Activated CD8-positive, alpha-beta memory T cell treated with anti-CD3 and anti-CD28 coated beads, Interleukin-2, amount 50 U/mL, for 1 hour (primary cell): ENCODE measurements around the gene PPP1R18.
A peak's percentile ranks its signal among the peaks of the same experiment; 100 is the strongest.
"Not testable (repeated sequence)": the region's sequence is repeated elsewhere in the genome, so short reads cannot be mapped to it uniquely, and the experiment has no call there.

ENCODE experiments used
- DNase-seq: peaks from one replicate; pipeline ENCODE4 v3.0.0-alpha.2; 2020; ENCODE audit errors: extremely low read depth

Gene PPP1R18

DNA sequence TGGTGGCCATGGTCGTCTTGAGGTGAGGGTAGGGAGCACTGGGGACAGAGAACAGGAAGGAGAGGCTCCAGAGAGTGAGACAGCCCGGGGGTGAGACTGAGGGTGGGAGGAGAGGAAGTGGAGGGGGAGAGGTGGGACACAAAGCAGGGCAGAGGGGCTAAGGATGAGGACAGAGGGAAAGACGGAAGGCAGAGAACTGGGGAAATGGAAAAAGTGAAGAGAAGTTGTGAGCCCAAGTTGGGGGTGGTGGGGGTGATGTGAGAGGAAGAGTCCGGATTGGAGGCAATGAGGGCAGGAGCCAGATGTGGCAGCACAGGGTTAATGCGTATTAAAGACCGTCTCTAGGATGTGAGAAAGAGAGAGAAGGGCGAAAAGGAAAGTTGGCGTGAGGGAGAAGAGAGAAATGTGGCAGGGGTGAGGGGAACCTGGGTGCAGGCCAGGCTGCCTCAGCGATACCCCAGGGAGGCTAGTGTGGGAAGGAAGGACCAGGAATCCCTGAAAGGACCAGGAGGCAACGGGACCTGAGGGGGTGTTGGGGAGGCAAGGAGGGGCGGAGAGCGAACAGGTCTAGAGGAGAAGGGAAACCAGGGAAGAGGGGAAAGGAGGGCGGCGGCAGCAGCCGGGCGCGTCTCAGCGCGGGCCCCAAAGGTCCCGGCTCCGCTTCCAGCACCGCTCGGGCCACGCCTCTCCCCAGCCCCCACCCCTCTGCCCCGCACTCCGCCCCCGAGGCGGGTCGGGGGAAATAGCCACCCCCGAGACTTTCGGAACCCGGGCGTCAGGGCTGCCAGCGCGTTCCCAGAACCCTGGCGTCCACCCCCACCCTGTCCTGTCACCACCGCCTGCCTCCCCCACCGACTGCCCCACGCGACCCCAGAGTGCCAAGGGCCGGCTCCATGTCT is at the start of gene PPP1R18:
PPP1R18 (minus strand) TSS at position 637 of the 899 bp plus-strand sequence; CDS start at position 10, 627 bp downstream.
- no peak for DNase-seq

- DNase-seq, result no peak
These were observed 49.3 kb upstream of the PPP1R18 start for GRCh38 chr6:30735668-30736314.

DNA sequence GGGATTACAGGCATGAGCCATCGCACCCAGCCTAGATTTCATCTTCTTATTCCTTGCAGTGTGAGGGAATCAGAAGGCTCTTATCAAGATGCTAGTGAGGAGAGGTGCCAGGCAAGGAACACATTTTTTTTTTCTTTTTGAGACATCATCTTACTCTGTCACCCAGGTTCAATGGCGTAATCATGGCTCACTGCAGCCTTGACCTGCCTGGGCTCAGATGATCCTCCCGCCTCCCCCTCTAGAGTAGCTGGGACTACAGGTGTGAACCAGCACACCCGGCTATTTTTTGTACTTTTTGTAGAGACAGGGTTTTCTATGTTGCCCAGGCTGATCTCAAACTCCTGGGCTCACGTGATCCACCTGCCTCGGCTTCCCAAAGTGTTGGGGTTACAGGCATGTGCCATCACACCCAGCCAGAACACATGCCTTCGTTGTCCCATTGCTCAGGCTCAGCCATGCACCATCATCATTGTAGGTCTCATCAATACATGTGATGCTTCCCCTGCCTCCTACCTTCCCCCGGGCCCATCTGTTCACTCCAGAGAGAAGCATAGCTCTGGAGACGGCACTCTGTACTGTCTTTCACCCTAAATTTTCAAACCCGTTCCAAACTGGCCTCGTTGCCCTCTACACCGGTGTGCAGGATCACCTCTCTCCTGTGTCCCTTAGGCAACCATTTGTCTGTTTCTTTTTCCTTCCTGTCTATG is 45.9 kb upstream of the PPP1R18 start:
- no peak for DNase-seq

DNA sequence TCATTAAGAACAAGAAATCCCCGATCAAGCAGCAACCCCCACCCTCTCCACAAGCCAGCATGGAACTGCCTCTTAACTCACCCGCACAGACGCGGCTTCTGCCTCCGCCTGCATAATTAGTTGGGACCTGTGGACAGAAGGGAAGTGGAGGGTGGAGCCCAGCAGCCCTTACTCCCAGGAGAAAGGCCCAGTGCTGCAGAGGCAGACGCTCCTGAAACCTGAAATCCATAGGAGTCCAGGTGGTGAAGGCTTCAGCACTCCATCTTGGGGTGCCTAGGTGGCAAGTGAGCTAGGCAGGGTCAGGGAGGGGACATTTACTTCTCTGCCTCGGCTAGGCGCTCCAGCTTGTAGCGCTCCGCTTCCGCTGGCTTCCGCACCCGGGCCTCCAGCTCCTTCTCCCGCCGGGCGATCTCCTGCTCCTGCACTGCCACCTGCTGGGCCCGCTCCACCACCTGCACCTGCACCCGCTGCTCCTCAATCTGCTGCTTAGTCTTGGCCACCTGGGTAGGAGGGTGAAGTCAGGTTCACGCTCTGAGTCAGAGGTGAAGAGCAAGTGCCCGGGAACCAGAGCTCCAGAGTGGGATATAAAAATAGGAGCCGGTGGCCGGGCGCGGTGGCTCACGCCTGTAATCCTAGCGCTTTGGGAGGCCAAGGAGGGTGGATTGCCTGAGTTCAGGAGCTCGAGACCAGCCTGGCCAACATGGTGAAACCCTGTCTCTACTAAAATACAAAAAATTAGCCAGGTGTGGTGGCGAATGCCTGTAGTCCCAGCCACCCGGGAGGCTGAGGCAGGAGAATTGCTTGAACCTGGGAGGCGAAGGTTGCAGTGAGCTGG is 44.4 kb upstream of the PPP1R18 start:
- no peak for DNase-seq

DNA sequence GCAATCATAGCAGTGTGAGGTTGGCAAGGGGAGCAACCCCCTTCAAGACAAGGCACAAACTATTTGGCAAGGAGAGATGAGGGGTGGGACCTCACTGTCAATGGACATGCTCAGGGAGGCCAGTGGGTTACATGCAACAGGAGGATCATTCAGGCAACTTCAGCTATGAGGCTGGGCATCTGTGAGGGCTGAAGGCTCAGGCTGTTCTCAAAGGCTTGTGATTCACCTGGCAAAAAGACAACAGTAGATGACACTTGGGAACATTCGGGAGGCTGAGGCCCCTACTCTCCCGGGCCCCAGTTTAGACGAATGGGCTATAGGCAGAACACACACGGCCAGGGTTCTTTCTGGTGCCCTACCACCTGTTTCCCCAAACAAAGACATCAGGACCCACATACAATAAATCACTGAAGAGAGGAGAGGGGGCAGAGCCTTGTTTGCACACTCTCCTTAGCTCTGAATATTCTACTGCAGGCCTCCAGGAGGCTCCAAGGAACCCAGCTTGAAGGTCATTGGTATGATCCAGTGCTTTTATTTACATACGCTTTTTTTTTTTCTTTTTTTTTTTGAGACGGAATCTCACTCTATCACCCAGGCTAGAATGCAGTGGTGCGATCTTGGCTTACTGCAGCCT is 41.6 kb upstream of the PPP1R18 start:
- no peak for DNase-seq

- DNase-seq, result no peak
These were observed 40.3 kb upstream of the PPP1R18 start for GRCh38 chr6:30726506-30727413.

DNA sequence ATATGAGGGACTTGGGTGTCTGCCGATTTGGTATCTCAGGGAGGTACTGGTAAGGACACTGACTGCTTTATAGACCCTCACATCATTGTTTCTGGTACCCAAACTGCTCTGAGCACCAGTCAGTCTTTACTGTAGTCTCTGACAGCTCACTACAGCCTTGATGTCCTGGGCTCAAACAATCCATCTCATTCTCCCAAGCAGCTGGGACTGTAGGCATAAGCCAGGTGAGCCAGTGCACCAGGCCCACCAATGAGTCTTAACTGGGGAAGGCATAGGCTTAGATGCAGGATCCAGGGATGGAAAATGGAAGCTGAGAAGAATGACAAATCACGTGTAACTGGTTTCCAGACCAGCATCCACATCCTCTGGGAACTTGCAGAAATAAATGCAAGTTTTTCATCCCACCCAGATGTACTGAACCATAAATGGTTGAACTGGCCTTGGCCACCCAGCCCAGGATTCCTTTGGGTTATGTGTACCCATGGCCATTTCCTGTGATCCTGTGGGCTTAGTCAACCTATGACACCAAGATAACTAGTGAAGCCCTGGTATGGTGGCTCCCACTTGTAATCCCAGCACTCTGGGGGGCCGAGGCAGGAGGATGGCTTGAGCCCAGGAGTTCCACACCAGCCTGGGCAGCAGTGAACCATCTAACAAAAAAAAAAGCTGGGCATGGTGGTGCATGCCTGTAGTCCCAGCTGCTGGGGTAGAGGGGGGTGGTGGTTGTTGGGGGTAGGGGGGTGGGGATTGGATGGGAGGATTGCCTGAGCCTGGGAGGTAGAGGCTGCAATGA is 39.5 kb upstream of the PPP1R18 start:
- no peak for DNase-seq

GRCh38 chr6:30724906-30725667 is 38.6 kb upstream of the PPP1R18 start:
- DNase-seq, result no peak

- DNase-seq, result not testable (repeated sequence)
These were observed 37.6 kb upstream of the PPP1R18 start for GRCh38 chr6:30723843-30724741.

GRCh38 chr6:30723159-30723842 is 36.9 kb upstream of the PPP1R18 start:
- DNase-seq, result not testable (repeated sequence)

GRCh38 chr6:30722280-30723112 is 36.1 kb upstream of the PPP1R18 start:
- DNase-seq, result no peak

DNA sequence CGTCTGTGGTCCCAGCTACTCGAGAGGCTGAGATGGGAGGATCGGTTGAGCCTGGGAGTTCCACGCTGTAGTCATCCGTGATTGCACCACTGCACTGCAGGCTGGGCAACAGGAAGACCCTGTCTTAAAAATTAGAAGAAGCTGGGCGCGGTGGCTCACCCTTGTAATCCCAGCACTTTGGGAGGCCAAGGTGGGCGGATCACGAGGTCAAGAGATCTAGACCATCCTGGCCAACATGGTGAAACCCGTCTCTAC is 35.5 kb upstream of the PPP1R18 start:
- DNase-seq, result not testable (repeated sequence)

DNA sequence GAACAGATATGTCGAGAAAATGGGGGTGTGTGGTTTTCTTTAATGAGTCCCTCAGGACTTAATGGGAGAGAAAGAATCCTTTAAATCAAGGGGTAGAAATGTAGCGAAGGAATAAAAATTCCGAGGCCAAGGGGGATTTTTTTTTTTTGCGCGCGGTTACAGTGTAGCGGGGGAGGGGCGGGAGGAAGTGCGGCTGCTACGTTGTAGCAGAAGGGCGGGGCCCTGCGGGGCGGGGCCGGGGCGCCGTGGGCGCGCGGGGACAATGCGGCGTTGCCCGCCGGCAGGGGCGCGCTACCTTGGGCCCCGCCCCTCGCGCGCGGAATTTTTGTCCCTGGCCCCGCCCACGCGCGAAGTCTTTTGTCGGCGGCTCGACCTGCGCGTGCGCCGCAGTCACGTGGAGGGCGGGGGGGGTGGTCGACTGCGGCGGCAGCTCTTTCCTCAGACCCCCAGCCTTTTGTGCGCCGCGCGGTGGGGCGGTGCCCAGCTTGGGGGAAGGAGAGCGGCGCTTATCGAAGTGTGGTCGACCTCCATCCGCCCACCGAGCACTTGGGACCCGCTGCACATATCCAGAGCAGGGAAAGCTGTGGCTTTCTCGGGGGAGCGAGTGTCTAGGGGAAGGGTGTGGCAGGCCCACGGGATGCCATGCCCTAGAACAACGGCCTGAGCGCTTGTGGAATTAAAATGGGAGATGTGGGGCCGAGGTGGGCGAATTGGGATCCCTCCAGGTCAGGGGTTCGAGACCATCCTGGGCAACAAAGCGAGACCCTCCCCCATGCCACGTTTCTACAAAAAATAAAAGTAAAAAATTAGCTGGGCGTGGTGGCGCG is 35.0 kb upstream of the PPP1R18 start:
- peak; percentile 84 for DNase-seq

GRCh38 chr6:30720738-30721197 is 34.3 kb upstream of the PPP1R18 start:
- DNase-seq, result no peak
